Ureter (tissue), 1 donor: ENCODE data around the gene TEX14. TPM values are rescaled to one million over a fixed set of nuclear protein-coding genes. Genes with fewer than 3 reads are reported as not detected.

Experiments used
- DNase-seq: peaks from one replicate; pipeline ENCODE4 v3.0.0-alpha.2; 2020; ENCODE audit warnings: low spot score
- total RNA-seq: library from RNA; stranded (reverse); gene quantifications from one replicate; pipeline ENCODE4 v1.2.4, GENCODE V29; 2023
- donor health status: DM: yes; HTN: yes; CAD: no.

Gene TEX14
- total RNA-seq, 1 donor from 2014 or later, result 0.55 TPM

DNA sequence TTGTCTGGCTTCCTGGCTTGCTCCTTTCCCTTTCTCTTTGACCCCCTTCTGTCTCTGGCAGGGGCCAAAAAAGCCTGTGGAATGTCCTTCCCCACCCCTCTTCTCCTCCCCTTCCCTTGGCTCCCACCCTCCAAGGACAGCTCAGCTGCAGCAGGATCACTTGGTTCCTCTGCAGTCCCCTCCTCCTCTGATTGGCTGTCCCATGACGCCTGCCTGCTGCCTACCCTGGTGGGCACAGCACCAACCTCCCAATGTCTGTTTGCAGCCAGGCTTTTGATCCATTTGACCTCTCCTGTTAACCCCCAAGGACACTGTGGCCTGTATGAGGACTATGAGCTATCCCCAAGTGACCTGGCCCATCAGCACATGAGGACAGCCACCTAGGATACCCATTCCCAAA, 162.6 kb downstream of the TEX14 start:
- no peak for DNase-seq

DNA sequence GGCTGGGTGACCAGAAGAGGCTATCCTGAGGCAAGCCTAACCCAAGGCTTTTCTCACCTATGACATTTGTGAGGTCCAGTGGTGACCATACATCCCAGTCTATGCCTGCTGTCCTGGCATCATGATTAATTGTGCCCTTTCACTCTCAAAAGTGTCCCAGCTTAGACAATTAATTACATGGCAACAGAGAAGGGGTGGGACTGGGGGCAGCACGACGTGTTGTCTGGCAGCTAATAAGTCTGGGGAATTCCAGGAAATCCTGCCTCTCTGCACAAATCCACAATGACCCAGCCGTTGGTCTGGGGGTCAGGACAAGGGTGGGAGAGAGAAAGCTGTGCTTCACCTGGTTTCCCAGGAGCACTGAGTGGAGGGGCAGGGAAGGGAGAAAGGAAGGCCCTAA, 163.4 kb downstream of the TEX14 start:
- DNase-seq, result no peak

DNA sequence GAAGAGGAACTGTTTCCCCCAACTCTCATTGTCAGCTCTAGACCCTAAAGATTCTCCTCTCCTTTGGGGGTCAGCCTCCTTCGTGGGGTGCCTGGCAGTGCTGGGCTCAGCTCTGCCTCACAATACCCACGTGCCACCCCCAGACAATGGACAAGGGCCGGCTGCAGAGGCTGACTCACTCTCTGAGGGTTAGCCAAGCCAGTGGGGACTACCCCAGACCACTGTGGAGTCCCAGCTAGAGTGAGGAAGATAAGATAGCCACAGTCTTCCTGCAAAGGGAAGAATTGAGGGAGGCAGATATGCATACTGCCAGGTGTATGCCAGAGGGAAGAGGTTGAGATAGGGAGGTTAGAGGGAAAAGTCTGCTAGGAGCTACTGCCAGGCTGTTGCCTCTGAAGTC, 163.9 kb downstream of the TEX14 start:
- no peak for DNase-seq

DNA sequence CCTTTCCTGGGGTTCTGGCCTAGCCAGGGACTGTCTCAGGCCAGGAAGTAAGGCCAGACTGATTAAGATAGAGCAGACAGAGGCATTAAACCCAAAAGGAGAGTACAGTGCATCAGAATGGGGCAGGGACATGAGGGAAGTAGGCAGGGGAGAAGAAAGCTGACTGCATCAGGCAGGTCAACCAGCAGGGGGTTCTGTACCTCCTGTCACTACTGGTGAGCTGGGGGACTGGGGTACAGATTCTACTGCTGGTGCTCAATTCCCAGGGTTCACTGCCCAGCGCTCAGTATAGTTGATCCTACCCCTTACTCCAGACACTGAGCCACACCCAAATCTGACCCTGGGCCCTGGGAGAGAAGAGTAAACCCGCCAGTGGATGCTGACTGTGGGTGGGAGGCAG, 164.5 kb downstream of the TEX14 start:
- no peak for DNase-seq

DNA sequence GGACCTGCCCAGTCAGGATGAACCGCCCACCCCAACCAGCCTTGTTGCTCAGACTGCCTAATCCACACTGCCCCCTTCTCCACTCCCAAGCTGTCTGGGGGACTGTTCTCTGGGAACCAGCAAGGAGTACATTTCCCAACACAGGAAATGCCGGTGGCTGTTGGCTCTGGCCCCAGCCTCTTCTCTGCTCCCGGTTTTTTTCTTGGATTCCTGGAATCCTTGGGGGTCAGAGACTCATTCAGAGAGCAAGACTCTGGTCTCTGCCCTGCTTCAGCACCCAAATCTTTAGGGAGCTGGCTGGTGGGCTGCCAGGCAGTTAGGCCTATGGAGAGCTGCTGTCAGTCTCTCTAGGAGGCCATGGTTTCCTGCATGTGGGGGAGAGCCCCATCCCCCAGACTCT, 166.6 kb downstream of the TEX14 start:
- DNase-seq, result no peak

DNA sequence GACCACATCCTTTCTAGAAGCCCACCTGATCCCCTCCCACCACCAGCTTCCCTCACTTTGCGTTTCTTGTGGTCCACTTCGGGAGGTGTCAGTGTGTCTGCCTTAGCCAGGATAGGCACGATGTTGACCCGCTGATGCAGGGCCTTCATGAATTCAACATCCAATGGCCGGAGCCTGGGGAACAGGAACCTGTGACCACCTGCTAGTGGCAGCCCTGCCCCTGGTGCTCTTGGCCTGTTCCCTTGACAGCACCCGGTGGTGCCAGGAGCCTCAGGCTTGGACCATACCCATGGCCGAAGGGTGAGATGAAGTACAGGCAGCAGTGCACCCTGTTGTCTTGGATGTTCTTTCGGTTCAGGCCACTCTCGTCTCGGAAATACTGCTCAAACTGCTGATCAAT, 170.2 kb downstream of the TEX14 start:
- no peak for DNase-seq

DNA sequence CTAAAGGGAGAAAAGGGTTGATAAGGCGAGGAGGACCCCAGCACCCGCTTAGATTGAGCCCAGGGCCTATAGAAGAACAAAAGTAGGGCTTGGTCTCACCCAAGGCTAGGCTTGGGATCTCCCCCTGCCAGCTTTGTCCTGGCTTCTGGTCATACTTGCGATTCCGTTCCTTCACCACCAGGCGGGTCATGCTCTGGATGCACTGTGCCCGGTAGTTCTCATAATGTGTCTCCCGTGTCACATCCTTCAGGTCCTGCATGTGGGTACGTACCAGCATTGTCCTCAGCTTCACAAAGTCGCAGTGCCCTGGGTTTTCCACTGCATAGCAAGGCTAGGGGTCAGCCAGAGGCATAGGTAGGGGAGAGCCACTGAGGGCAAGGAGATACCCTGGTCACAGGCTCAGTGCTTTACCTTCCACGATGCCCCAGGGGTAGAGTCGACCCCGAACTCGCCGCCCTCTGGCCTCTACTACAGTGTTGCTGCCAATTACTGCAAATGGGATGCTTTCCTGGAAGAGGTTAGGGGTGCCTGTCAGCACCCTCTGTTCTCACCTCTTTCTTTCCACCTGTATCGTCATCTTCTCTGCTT, 170.9 kb downstream of the TEX14 start:
- DNase-seq, result no peak

DNA sequence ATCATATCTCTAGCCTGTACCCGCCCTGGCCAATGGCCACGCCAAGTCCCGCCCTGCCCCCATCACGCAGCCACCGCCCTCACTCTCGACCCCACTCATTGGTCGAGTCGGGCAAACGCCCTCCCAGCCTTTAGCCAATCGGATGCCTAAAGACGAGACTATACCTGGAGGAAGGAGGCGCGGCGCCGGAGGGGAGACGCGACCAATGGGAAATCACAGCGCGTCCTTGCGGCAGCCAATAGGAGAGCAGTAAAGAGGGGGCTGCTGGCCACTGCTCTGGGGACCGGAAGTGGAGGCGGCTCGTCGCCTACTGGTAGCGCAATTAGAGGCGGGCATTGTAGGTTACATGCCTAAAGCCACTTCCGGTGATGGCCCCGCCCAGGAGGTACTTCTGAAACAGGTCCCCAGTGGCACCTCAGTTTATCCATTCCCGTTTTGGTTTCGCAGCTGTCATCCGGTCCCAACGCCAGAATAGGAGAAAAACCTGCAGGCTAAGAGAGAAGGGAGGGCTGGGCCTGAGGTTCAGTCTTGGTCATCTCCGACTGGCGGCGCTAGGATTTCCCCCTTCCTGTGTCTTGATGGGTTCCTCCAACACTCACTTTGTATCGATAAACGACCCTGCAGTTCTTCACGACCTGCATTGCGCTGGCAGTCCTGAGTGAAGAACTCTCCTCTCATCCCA, 173.8 kb downstream of the TEX14 start:
- peak; percentile 100 for DNase-seq

DNA sequence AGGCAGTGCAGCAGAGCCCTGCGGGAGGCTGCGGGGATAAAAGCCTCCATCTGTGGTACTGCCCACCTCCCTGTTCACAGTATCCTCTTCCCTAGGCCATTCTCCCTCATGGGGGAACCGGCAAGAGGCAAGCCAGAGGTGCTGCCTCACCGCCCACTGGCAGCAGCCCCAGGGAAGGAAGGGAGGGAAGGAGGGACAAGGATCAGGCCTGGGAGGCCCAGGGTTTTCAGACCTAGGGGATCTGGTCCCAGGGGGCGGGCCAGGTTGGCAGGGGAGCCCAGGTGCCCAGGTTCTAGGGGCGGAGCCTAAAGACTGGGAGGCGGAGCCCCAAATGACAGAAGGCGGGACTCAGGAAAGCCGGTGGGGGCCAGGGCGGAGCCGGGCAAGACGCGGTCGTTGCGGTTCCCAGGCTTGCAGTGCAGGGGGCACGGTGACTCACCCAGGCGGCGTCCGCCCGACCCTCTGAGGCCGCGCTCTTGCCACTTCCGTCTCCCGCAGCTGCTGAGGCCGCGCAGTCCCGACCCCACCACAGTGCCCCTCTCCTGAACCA, 174.4 kb downstream of the TEX14 start:
- DNase-seq, result no peak

DNA sequence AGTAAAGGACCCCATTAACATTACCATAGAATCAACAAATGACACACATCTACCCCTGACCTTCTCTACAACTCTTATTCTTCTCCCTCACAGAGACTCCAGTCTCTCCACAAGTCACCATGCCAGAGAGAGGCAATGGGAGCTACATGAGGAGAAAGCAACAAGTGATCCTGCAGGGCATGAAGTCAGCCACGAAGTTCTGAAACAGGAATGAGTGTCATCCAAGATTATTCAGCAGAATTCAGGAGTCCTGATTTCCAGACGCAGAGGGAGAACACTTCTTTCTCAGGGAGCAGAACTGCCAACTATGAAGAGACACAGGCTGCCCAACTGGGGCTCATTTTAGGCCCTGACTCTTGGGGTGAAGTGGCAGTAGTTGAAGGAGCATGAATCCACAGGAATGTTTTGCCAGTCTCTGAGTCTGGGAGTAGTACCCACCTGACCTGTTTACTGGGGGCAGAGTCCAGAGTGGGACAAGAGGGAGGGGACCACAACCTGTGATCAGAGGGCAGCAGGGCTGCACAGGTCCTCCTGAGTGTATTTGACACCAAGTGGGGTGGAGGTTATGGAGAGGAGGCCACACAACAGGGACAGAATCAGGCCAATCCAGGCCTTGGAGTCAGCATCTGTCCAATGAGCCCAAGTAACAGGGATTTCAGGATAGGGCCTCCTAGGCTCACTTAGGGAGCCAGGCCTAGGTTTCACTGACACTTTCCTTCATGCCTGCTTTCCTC, 175.0 kb downstream of the TEX14 start:
- no peak for DNase-seq

DNA sequence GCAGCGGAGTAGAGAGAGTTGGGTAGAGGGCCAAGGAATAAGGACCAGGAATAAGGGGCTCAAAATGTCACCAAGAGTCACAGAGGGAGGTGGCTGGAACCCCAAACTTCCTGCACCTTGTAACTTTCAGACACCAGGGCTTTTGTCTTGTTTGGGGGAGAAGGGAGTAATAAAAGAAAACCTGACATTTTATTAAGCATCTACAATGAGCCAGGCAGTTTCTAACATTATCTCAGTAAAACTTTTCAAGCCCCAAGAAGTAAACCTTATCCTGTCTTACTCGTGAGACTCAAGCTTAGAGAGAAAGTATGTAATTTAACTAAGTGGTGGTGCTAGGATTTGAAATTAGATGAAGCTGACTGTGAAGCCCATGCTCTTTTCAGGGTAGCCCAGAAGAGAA, 176.6 kb downstream of the TEX14 start:
- no peak for DNase-seq

DNA sequence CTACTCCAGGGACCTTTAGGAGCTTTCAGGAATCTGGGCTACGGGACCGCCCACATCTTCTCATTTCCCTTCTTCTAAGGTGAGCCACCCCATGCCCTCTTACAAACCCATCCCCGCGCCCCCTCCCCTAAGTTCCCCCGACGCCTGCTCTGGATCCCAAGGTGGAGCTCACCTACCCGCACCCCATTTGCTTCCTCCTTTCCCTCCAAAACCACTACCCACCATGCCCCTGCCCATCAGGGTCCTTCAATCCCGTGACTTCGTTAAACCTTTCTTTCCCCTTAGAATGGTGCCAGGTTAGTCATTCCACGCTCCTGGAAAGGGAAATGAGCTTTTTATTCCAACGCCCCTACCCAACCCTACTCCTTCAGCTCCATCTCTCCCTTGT, 177.1 kb downstream of the TEX14 start:
- no peak for DNase-seq

DNA sequence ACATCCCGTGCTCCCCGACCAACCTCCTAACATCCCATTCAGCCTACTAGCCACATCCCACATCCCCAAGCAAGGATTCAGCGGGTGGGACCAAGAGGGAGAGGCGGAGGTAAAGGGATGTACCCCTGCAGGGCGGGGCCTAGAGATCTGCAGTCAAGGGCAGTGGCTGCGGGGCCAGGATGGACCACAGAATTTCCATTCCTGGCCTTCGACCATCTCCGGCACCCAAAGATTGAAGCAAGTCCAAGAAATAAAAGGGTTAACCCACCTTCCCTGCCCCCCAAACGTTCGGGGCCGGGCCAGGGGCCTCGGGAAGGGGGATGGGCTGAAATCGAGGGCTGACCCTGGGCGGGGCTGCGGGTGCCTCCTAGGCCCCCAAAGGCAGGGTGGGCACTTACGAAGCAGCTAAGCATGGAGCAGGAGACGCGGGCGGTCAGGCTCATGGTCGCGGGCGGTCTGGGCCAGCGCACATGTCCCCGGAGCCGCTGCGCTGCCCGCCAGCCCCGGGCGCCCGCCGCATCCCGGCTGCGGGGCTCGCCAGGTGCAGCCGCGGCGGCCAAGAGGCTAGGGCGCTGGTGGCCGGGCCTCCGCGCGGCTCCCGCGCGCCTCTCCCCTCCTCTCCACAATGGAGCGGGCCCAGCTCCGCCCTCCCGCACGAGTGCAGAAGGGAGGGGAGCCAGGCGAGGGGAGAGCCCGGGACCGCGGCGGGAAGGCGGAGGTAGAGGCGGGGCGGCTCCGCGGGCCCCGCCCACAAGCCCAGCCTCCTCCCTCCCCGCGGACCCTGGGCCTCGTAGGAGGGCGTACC, 177.7 kb downstream of the TEX14 start, which contains the start of gene MTMR4:
TSS of gene MTMR4 (minus strand) at position 674 of the 805 bp plus-strand sequence. CDS start at position 443, 231 bp downstream.
- DNase-seq, result peak; percentile 82

DNA sequence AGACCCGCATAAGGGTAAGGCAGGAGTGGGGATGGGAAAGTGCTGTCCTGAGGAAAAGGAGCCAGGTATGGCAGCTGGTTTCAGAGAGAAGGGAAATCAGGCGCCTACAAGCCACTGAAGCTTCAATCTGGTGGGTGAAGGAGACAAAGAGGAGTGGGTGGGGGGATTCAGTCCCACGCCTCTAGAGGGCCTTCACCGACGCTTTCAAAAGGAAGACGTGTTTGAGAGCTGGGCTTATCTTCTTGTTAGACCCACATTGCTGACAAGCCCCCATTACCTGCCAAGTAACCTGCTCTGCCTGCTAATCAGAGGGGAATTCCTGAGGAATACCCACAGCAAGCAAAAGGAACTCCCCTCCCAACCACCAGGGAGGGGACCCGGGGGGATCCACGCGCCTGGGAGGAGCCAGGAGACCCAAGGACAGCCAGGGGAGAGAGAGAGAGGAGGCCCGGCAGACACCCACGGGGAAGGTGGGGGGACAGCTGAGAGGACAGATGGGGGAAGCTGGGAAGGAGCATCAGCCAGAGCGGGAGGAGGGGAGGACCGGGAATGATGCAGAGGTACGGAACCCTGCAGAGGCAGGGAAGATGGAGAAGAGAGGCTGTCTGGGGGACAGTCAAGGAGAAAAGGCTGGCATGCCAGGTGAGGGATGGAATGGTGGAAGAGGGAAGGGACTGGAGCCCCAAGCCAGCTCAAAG, 178.4 kb downstream of the TEX14 start:
- no peak for DNase-seq

DNA sequence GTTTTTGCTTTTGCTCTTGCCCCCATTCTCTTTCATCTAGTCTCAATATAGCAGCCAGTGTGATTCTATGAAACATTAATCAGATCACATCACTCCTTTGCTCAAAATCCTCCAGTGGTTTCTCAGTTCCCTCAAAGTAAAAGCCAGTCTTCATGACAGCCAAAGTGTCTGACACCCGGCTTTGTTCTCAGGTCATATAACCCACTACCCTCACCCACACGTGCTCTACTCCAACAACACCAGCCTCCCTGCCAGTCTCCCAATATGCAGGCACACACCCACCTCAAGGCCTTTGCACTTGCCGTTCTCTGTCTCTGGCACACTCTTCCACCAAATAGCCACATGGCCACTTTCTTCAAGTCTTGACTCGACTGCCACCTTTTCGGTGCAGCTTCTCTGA, 181.8 kb downstream of the TEX14 start:
- DNase-seq, result no peak

DNA sequence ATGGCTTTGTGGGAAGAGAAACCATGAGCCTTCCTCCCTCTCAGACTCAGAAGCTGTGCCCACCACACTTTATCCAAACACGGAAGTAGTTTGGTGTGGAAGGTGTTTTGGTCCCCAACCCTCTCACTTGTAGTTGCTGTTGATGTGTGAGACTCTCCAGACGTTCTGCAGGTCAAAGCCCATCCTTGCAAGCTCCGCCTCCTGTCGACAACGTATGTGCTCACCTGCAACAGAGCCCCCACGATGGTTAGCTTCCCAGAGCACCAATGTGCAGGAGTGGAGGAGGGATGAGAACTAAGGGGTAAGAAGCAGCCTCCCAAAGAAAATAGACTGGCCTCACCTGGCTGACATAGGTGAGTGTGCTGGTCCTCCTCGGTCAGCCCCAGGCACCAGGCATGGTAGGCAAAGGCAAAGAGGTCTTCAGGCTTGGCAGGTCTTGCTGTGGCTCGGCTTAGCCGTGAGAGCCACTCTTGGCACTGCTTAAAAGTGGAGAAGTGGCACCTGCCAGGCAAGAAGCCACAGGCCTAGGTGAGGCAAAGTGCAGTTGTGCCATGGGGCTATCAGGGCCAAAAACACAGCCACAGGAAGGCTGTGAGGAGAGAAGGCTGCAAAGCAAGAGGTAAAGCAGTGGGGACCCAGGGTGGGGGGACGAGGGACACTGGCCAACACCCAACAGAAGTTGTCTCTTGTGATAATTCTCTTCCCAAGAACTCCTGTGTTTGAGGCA, 183.3 kb downstream of the TEX14 start:
- no peak for DNase-seq

DNA sequence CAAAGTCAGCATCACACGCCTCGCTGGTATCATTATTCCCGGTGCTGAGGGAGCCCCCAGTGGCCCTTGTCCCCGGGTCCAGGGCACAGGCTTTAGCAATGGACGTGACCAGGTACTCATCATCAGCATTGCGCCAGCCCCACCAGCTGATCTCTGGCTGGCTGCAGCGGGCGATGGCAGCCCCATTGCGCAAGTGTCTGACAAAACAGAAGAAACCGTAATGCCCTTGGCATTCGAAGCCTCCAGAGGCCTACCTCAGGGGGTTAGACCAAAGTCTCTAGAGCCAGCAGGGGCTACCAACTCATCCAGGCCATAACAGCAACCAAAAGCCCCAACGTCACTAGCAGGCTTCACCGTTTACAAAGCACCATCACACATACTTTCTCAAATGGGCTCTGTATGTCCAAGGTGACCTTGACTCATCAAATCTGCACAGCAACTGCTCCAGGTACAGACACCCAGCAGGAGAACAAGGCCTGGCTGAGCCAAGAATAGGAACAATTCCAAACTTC, 184.7 kb downstream of the TEX14 start:
- no peak for DNase-seq
